GM19240 (cell line): ENCODE data around the gene ZNF740.

Source experiments
- DNase-seq: peaks from one replicate; pipeline ENCODE4 v3.0.0; 2011; ENCODE audit warnings: low spot score; ENCODE audit not compliant: insufficient read length

ZNF740 gene

GRCh38 chr12:53226815-53227214 lies 46.3 kb downstream of the ZNF740 start:
- no peak for DNase-seq

GRCh38 chr12:53227341-53227740 lies 46.8 kb downstream of the ZNF740 start:
- no peak for DNase-seq

- no peak for DNase-seq
Observed at GRCh38 chr12:53227836-53228235, 47.3 kb downstream of the ZNF740 start.

- no peak for DNase-seq
Observed at GRCh38 chr12:53229454-53229853, 48.9 kb downstream of the ZNF740 start.

GRCh38 chr12:53230108-53230845 lies 49.8 kb downstream of the ZNF740 start:
- DNase-seq: no peak

- DNase-seq: no peak
Observed at GRCh38 chr12:53231671-53231920, 51.1 kb downstream of the ZNF740 start.

- no peak for DNase-seq
Observed at GRCh38 chr12:53231921-53232645, 51.6 kb downstream of the ZNF740 start, which contains the start of gene RARG. RARG (minus strand) TSS chr12:53232209; CDS start chr12:53227545, 4,664 bp downstream.

GRCh38 chr12:53232646-53233461 lies 52.3 kb downstream of the ZNF740 start:
- no peak for DNase-seq

- no peak for DNase-seq
Observed at GRCh38 chr12:53233671-53234121, 53.2 kb downstream of the ZNF740 start.

GRCh38 chr12:53234271-53234914 lies 53.9 kb downstream of the ZNF740 start:
- DNase-seq: no peak

GRCh38 chr12:53235164-53235563 lies 54.6 kb downstream of the ZNF740 start:
- no peak for DNase-seq

GRCh38 chr12:53235742-53236442 lies 55.4 kb downstream of the ZNF740 start:
- DNase-seq: no peak

GRCh38 chr12:53236443-53237111 lies 56.1 kb downstream of the ZNF740 start:
- DNase-seq: no peak

GRCh38 chr12:53239643-53240258 lies 59.2 kb downstream of the ZNF740 start:
- no peak for DNase-seq

GRCh38 chr12:53241623-53242412 lies 61.3 kb downstream of the ZNF740 start:
- no peak for DNase-seq

- no peak for DNase-seq
Observed at GRCh38 chr12:53244337-53244736, 63.8 kb downstream of the ZNF740 start.
